Activated B cell treated with CpG ODN at 0.5 μM for 24 hours (primary cell): ENCODE measurements around the gene FAAP20. TPM values are rescaled to one million over a fixed set of nuclear protein-coding genes. Genes with fewer than 3 reads are reported as not detected.
A peak's percentile ranks its signal among the peaks of the same experiment; 100 is the strongest.

Experiments
- ATAC-seq: fragments of 200-7000 bp; cut with Tn5 transposase; one replicate; pipeline ENCODE4 v1.10.0; 2021; ENCODE audit warnings: low read depth, mild to moderate bottlenecking, moderate library complexity
- CTCF ChIA-PET: fragments of 350-600 bp; sonication (Branson Sonifier 250); formaldehyde crosslinking; loops from one replicate; lab custom pipeline; 2021; ENCODE audit warnings: antibody characterized with exemption; lab: Charles Lee
- POLR2A ChIA-PET: fragments of 350-600 bp; sonication (Branson Sonifier 250); formaldehyde crosslinking; loops from one replicate; lab custom pipeline; 2021; ENCODE audit warnings: antibody characterized with exemption; lab: Charles Lee
- DNase-seq: peaks from one replicate; pipeline ENCODE4 v3.0.0; 2022
- H3K27ac Mint-ChIP-seq: one replicate; pipeline ENCODE4 v1.8.0; 2020; ENCODE audit warnings: mixed read lengths
- H3K27me3 Mint-ChIP-seq: one replicate; pipeline ENCODE4 v1.8.0; 2021; ENCODE audit warnings: mixed read lengths
- H3K36me3 Mint-ChIP-seq: one replicate; pipeline ENCODE4 v1.8.0; 2021; ENCODE audit warnings: low read depth, mixed read lengths
- H3K4me1 Mint-ChIP-seq: one replicate; pipeline ENCODE4 v1.8.0; 2021; ENCODE audit warnings: mixed read lengths
- H3K4me3 Mint-ChIP-seq: one replicate; pipeline ENCODE4 v1.8.0; 2020; ENCODE audit warnings: mild to moderate bottlenecking, mixed read lengths
- H3K9me3 Mint-ChIP-seq: one replicate; pipeline ENCODE4 v1.8.0; 2020; ENCODE audit warnings: mixed read lengths
- intact Hi-C: fragments of 100-400 bp; cut with micrococcal nuclease; formaldehyde crosslinking; loops from one replicate; pipeline ENCODE4 v1.15.1; 2024
- total RNA-seq: library from RNA; stranded (reverse); gene quantifications from 2 replicates; pipeline ENCODE4 v1.2.3, GENCODE V29; 2022
- TF ChIP-seq, protein P1 (sequence below): fragments of 200-600 bp; IDR thresholded peaks from one replicate; pipeline ENCODE4 v1.8.0; 2022; ENCODE audit warnings: antibody characterized with exemption, mild to moderate bottlenecking

Gene FAAP20
- total RNA-seq, 1 donor from 2014 or later: 73.7 TPM

DNA sequence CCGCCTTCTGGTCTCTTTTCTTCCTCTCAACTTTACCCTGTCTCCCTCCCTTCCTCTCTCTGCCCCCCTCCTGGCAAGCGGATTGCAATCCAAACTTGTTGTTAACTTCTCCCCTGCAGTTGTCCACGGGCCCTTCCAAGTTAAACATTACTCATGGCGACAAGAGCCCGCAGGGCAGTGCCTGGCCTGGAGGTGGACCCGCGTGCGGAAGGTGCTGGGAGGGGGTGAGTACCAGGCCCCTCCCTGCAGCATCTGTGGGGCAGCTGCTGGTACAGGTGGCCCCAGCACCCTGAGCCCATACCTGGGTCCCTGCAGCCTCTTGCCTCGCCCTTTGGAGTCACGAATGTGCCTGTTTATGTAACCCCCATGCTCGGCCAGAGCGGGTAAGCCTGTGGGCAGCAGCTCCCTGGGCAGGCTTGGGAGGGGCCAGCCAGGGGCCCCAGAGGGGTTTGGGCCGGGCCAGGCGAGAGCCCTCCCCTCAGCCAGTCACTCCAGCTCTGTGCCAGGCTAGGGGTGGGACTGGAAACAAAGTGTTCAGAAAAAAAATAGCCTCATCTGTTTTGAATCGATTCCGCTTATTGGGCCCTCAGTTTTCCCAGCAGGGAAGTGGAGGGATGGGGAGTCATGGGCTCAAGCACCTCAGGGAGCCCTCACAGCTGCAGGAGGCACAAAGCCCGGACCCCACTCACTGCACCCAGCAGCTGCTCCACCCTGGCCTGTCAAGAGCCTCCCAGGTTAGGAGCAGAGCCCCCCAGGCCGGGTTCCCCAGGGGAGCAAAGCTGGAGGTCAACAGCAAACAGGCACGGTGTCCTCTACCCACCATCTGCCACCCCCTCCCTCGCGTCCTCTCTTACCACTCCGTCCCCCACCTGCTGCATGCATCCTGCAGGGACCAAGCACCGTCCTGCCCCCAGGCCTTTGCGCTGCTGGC is 14.0 kb upstream of the FAAP20 start:
- Mint-ChIP-seq H3K27ac (no peak overlapping the region), H3K9me3 (no peaks in the 10 kb centered on the region), H3K4me1 (peaks cover 15% of the 10 kb centered on the region), H3K36me3 (no peaks in the 10 kb centered on the region), H3K4me3 (no peak overlapping the region), H3K27me3 (no peaks in the 10 kb centered on the region)
- ChIA-PET CTCF (no interaction called here), POLR2A (interaction anchor here (1.2 kb wide), 1 partner anchor 9 kb away, joined by 8 read pairs; no protein-coding TSS in a partner anchor)
- intact Hi-C loops: loop anchor here (10.0 kb wide), 1 partner anchor 46 kb away; no protein-coding TSS in a partner anchor
- DNase-seq (no peak), ATAC-seq (no peak)
- TF ChIP-seq, protein P1, sequence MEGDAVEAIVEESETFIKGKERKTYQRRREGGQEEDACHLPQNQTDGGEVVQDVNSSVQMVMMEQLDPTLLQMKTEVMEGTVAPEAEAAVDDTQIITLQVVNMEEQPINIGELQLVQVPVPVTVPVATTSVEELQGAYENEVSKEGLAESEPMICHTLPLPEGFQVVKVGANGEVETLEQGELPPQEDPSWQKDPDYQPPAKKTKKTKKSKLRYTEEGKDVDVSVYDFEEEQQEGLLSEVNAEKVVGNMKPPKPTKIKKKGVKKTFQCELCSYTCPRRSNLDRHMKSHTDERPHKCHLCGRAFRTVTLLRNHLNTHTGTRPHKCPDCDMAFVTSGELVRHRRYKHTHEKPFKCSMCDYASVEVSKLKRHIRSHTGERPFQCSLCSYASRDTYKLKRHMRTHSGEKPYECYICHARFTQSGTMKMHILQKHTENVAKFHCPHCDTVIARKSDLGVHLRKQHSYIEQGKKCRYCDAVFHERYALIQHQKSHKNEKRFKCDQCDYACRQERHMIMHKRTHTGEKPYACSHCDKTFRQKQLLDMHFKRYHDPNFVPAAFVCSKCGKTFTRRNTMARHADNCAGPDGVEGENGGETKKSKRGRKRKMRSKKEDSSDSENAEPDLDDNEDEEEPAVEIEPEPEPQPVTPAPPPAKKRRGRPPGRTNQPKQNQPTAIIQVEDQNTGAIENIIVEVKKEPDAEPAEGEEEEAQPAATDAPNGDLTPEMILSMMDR: no peak

DNA sequence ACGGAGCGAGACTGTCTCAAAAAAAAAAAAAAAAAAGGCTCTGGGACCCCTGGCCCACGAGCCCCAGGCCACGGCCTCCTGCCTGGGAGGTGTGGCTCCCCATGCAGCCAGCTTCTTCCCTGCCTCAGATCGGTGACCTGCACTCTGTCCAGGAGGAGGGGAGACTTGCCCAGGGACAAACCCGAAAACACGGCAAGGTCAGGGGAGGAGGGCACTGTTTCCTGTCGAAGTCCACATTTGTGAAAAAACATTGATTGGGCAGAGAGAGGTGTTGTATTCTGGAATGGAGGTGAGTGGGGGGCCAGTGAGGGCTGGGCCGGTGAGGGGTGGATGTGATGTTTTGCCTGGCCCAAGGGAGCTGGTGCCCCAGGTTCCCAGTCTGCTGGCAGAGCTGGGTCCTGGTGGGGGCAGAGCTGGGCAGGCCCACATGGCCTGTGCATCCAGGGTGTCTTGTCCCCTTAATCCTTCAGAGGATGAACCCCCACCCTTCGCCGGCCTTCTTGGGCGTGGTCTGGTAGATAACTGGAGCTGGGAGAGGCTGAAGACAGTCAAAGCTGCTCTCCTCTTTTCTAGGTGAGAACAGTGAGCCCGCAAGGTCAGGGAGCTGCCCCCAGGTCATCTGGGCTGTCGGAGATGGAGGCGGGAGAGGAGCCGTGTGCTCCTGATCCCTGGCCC is 12.4 kb upstream of the FAAP20 start:
- Mint-ChIP-seq H3K4me1 (peaks cover 17% of the 10 kb centered on the region), H3K9me3 (no peaks in the 10 kb centered on the region), H3K27ac (no peak overlapping the region), H3K4me3 (no peak overlapping the region), H3K27me3 (no peaks in the 10 kb centered on the region), H3K36me3 (no peaks in the 10 kb centered on the region)
- CTCF ChIA-PET: interaction anchor here (1.2 kb wide), 1 partner anchor 109 kb away, joined by 3 read pairs; no protein-coding TSS in a partner anchor
- TF ChIP-seq, protein P1: no peak
- DNase-seq (no peak), ATAC-seq (no peak)
- POLR2A ChIA-PET: interaction anchor here (0.6 to 6.7 kb wide), 7 partner anchors 21 to 379 kb away, joined by 3 to 46 read pairs (median 6); partner anchors contain the start of gene SKI
- intact Hi-C loops: loop anchor here (10.0 kb wide), 1 partner anchor 48 kb away; no protein-coding TSS in a partner anchor

DNA sequence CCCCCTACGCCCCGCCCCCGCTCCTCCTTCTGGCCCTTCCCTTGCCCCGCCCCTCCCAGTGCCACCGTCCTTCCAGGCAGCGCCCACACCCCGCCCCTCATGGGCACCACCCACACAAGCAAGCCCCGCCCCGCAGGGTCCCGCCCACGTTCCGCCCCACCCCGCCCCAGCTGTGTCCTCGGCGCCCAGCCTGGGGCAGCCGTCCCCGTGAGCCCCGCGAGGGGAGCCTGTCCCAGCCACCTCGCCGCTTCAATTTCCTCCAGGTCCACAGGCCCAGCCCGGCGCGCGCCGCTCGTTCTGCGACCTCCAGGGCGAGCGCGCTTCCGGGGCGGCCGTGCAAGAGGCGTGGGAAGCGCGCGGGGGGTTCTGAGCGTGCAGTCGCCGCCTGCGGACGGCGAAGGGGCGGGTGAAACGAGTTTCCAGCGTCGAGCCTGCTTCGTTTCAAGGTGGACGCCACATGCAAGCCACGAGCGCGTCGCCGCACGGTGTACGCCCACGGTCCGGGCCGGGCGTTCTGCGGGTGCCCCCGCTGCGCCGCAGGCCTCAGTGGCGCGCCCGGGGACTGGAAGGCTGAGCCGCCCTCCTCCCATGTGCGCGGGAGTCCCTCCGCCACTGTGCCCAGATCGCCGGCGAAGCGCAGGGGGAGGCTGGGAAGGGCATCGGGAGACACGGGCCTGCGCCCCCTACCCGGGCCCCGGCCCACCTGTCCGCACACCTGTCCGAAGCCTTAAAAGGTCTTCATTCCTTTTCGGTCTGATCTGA is 10.8 kb upstream of the FAAP20 start:
- POLR2A ChIA-PET: interaction anchor here (0.5 to 6.7 kb wide), 11 partner anchors 10 to 380 kb away, joined by 3 to 46 read pairs (median 9); partner anchors contain the start of genes FAAP20, MORN1, PRXL2B and RER1
- Mint-ChIP-seq H3K9me3 (no peaks in the 10 kb centered on the region), H3K4me3 (peak overlapping the region; percentile 72), H3K27ac (no peak overlapping the region), H3K4me1 (peaks cover 29% of the 10 kb centered on the region), H3K27me3 (no peaks in the 10 kb centered on the region), H3K36me3 (no peaks in the 10 kb centered on the region)
- CTCF ChIA-PET: interaction anchor here (0.7 to 1.5 kb wide), 2 partner anchors 11 to 19 kb away, joined by 3 to 4 read pairs; partner anchors contain the start of gene FAAP20
- peak; percentile 93 for ATAC-seq
- DNase-seq: peak; percentile 86
- TF ChIP-seq, protein P1: no peak
- intact Hi-C loops: loop anchor here (1.0 to 10.0 kb wide), 9 partner anchors 22 to 343 kb away; partner anchors contain the start of genes PANK4, PEX10 and TMEM52

DNA sequence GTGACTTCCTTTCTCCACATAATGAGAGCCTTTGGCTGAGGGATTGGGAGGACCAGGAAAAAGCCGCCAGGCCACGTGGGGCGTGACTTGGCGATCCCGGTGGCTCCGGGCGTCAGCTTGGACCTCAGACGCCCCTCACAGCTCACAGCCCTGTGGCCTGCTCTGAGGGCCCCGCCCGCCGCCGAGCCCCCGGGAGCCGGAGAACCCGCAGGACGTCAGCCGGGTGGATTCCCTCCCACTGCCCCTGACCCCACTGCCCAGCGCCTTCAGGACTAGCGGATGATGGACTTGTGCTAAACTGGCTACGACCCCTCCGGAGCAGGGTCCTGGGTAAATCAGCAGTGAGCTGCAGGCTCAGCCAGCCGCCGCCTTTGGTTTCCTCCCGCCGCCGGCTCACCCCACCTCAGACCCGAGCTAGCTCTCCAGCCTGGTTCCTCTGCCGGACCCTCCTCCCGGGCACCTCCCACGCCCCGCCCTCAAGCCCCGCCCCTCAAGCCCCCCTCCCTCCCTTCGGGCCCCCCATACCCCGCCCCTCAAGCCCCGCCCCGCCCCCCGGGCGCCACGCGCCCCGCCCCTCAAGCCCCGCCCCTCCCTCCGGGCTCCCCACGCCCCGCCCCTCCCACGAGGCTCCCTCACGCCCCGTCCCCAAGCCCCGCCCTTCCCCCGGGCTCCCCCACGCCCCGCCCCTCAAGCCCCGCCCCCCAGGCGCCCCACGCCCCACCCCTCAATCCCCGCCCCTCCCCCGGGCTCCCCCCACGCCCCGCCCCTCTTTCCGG is 10.0 kb upstream of the FAAP20 start:
- Mint-ChIP-seq H3K36me3 (no peaks in the 10 kb centered on the region), H3K27me3 (no peaks in the 10 kb centered on the region), H3K4me1 (peaks cover 36% of the 10 kb centered on the region), H3K4me3 (peak overlapping the region; percentile 69), H3K27ac (no peak overlapping the region), H3K9me3 (no peaks in the 10 kb centered on the region)
- intact Hi-C loops: loop anchor here (1.0 to 10.0 kb wide), 10 partner anchors 9 to 344 kb away; partner anchors contain the start of genes PANK4, PEX10 and TMEM52
- DNase-seq: no peak
- CTCF ChIA-PET: interaction anchor here (0.7 to 1.5 kb wide), 3 partner anchors 10 to 177 kb away, joined by 3 to 4 read pairs (median 3); partner anchors contain the start of gene FAAP20
- ATAC-seq: peak; percentile 54
- TF ChIP-seq, protein P1: no peak
- POLR2A ChIA-PET: interaction anchor here (0.5 to 6.7 kb wide), 10 partner anchors 9 to 381 kb away, joined by 3 to 46 read pairs (median 10); partner anchors contain the start of genes FAAP20, MORN1, PRXL2B and RER1
